Measurements from ENCODE around the gene FERMT3. TPM values are rescaled to one million over a fixed set of nuclear protein-coding genes. Genes with fewer than 3 reads are reported as not detected.

Gene FERMT3
- total RNA-seq, 1 experiment from 2014 or later, result 10.6 TPM

- no peaks in the 10 kb centered on the region for H3K27me3 ChIP-seq (ENCODE audit: insufficient read depth, low read length)
- no peak within 1 kb of the TSS; the same call in 1 of the 2 replicates for H2BK15ac ChIP-seq (ENCODE audit: low read depth, low read length)
- peaks cover 4% of the 10 kb centered on the region; the same call in 1 of the 2 replicates for H3K4me1 ChIP-seq (ENCODE audit: insufficient read depth, low read length)
- no peak within 1 kb of the TSS for H2AK5ac ChIP-seq (ENCODE audit: insufficient read length, low read length)
- Mint-ChIP-seq H3K4me3 (no peak within 1 kb of the TSS; a peak in 3 of 5 replicates), H3K27ac (peak within 1 kb of the TSS; percentile 94 to 98 (median 98)), H3K27me3 (ENCODE audit: low read depth) (no peaks in the 10 kb centered on the region; the same call in 1 of the 2 replicates), H3K9me3 (no peaks in the 10 kb centered on the region), H3K36me3 (ENCODE audit: insufficient read depth in 1 of 3, low read depth in 3 of 3) (peaks cover 17 to 27% (median 24%) of the 10 kb centered on the region in 3 experiments), H3K4me1 (peaks cover 14 to 30% of the 10 kb centered on the region in 2 experiments)
- peaks cover 5% of the 10 kb centered on the region for H3K79me1 ChIP-seq (ENCODE audit: insufficient read depth, low read depth, low read length, poor library complexity, severe bottlenecking)
- H2AFZ ChIP-seq (ENCODE audit: low read length), result no peak within 1 kb of the TSS
- no peaks in the 10 kb centered on the region for H3K9me3 ChIP-seq (ENCODE audit: control insufficient read depth, low read depth, low read length)
- no peak within 1 kb of the TSS for H2BK120ac ChIP-seq (ENCODE audit: low read depth, low read length, poor library complexity, severe bottlenecking)
- no peak within 1 kb of the TSS for H2BK20ac ChIP-seq (ENCODE audit: low read depth, low read length, poor library complexity, severe bottlenecking)
- peak; percentile 37; the same call in 2 of the 3 replicates for TF ChIP-seq CTCF (conservative IDR thresholded peaks at IDR 0.05)
- H3K23ac ChIP-seq (ENCODE audit: insufficient read length, low read depth, low read length), result no peak within 1 kb of the TSS
- H3K9ac ChIP-seq (ENCODE audit: extremely low read depth, insufficient read length, low read length), result peak within 1 kb of the TSS; percentile 80
- H4K5ac ChIP-seq (ENCODE audit: insufficient read length, low read depth, low read length), result peak within 1 kb of the TSS; percentile 36
- no peak within 1 kb of the TSS for H2BK5ac ChIP-seq (ENCODE audit: insufficient read length, low read length)
- peaks cover 8% of the 10 kb centered on the region for H3K23me2 ChIP-seq (ENCODE audit: insufficient read length, low read depth, low read length, poor library complexity, severe bottlenecking)
- H2BK12ac ChIP-seq (ENCODE audit: insufficient read length, low read depth, low read length), result no peak within 1 kb of the TSS
- H3K14ac ChIP-seq (ENCODE audit: insufficient read depth, low read length), result peak within 1 kb of the TSS; percentile 94
- DNase-seq, result peak; percentile 100
- H3K4ac ChIP-seq (ENCODE audit: low read depth, low read length), result no peak within 1 kb of the TSS
- H3K27ac ChIP-seq (ENCODE audit: insufficient read length, low read depth, low read length), result no peak within 1 kb of the TSS
- no peak within 1 kb of the TSS for H3K56ac ChIP-seq (ENCODE audit: insufficient read length, low read depth, low read length)
- H4K8ac ChIP-seq (replicated peaks; ENCODE audit: insufficient read length, low read depth, low read length), result no peak within 1 kb of the TSS
- H4K20me1 ChIP-seq (ENCODE audit: control insufficient read depth, insufficient read depth, insufficient read length), result peaks cover 3% of the 10 kb centered on the region
- H4K91ac ChIP-seq (ENCODE audit: insufficient read length, low read depth, low read length), result no peak within 1 kb of the TSS
- H3K18ac ChIP-seq (ENCODE audit: insufficient read length, low read depth, low read length), result peak within 1 kb of the TSS; percentile 89
- no peak within 1 kb of the TSS for H3T11ph ChIP-seq (ENCODE audit: low read length)
- WGBS (ENCODE audit: extremely low coverage, insufficient read length, low lambda C conversion rate), result no CpG with 5 or more reads among the region's 74 CpGs
- H3K79me2 ChIP-seq (ENCODE audit: insufficient read depth, low read length), result peaks cover 20% of the 10 kb centered on the region; the same call in 1 of the 2 replicates
- H3K4me2 ChIP-seq (ENCODE audit: insufficient read depth, insufficient read length, low read length), result peak within 1 kb of the TSS; percentile 73
Observed at GRCh38 chr11:64185693-64186491, 20.6 kb upstream of the FERMT3 start, which contains the start of gene STIP1. STIP1 (plus strand) TSS chr11:64186171; CDS start chr11:64186262, 91 bp downstream.
